Epithelial cell of proximal tubule (primary cell): ENCODE measurements around the gene E2F3. TPM values are rescaled to one million over a fixed set of nuclear protein-coding genes. Genes with fewer than 3 reads are reported as not detected.
"Not testable (repeated sequence)": the region's sequence is repeated elsewhere in the genome, so short reads cannot be mapped to it uniquely, and the experiment has no call there.

ENCODE experiments used
- DNase-seq: peaks from one replicate; pipeline ENCODE4 v3.0.0-alpha.2; 2011; ENCODE audit warnings: low read depth
- H3K4me3 ChIP-seq: 2 replicates; pipeline ENCODE4 v1.5.1; 2011; ENCODE audit warnings: low read depth, mild to moderate bottlenecking, low read length
- total RNA-seq: library from RNA; depleted of rRNA; stranded (reverse); fragments of >200 nt; gene quantifications from 2 replicates; pipeline ENCODE4 v1.2.3, GENCODE V29; 2015
- TF ChIP-seq, protein P1 (sequence below): conservative IDR thresholded peaks from 2 replicates; pipeline ENCODE4 v1.5.1; 2012; ENCODE audit warnings: low read depth, mild to moderate bottlenecking, low read length

Gene E2F3
- total RNA-seq, 1 donor from 2014 or later: 12.5 TPM

DNA sequence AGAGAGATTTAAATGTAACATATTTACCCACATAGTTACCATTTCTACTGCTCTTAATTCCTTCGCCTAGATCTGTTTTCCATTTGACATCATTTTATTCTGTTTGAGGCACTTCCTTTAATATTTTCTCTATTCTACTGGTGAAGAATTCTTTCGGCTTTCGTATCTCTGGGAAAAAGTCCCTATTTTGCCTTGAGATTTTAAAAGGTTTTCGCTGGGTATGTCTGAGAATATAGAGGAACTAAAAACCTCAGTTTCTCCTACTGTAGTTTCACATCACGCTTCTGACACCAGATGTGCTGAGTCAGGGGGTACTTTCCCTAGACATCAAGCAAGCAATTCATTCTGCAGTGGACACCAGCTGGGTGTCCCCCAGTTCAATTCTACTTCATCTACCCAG lies 61.7 kb downstream of the E2F3 start:
- no peak overlapping the region for H3K4me3 ChIP-seq
- TF ChIP-seq, protein P1, sequence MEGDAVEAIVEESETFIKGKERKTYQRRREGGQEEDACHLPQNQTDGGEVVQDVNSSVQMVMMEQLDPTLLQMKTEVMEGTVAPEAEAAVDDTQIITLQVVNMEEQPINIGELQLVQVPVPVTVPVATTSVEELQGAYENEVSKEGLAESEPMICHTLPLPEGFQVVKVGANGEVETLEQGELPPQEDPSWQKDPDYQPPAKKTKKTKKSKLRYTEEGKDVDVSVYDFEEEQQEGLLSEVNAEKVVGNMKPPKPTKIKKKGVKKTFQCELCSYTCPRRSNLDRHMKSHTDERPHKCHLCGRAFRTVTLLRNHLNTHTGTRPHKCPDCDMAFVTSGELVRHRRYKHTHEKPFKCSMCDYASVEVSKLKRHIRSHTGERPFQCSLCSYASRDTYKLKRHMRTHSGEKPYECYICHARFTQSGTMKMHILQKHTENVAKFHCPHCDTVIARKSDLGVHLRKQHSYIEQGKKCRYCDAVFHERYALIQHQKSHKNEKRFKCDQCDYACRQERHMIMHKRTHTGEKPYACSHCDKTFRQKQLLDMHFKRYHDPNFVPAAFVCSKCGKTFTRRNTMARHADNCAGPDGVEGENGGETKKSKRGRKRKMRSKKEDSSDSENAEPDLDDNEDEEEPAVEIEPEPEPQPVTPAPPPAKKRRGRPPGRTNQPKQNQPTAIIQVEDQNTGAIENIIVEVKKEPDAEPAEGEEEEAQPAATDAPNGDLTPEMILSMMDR: no peak
- no peak for DNase-seq

DNA sequence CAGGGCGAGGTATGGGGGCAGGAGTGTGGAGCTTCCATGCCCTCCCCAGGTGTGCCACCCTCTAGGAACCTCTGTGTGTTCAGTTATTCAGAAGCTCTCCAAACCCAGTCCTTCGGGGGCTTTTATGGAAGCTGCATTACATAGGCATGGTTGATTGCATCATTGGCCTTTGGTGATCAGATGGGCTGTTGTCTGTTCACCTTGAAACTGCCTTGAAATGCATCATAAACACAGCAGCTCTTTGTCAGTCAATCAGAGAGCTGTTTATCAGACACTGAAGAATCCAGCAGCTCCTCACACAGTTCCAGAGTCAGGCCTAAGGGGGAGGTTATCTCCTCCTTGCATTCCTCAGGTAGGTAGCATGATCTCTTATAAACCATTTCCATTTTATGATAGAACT lies 62.4 kb downstream of the E2F3 start:
- no peak overlapping the region for H3K4me3 ChIP-seq
- TF ChIP-seq, protein P1: no peak
- no peak for DNase-seq

DNA sequence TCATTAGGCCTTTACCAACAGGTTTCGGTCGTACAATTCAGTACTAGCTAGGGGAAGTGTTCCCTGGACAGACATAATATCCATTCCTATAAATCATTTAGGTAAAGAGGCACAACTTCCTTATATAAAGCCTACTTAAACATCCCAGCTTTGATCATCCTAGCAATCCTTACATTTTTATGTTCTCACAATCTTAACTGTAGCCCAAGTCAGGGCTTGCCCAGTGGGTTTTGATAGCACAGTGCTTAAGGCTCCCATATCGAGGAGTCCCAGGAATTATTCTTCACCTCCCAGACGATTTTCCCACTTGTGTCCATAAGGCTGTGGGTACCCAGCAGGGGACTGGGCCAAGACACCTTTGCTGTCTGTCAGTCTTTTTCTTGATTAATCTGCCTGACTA lies 63.2 kb downstream of the E2F3 start:
- TF ChIP-seq, protein P1: no peak
- no peak for DNase-seq
- no peak overlapping the region for H3K4me3 ChIP-seq

DNA sequence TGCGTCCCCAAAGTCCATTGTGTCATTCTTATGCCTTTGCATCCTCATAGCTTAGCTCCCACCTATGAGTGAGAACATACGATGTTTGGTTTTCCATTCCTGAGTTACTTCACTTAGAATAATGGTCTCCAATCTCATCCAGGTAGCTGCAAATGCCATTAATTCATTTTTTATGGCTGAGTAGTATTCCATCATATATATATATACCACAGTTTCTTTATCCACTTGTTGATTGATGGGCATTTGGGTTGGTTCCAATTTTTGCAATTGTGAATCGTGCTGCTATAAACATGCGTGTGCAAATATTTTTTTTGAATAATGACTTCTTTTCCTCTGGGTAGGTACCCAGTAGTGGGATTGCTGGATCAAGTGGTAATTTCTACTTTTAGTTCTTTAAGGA lies 63.9 kb downstream of the E2F3 start:
- not testable (repeated sequence) for DNase-seq, H3K4me3 ChIP-seq

DNA sequence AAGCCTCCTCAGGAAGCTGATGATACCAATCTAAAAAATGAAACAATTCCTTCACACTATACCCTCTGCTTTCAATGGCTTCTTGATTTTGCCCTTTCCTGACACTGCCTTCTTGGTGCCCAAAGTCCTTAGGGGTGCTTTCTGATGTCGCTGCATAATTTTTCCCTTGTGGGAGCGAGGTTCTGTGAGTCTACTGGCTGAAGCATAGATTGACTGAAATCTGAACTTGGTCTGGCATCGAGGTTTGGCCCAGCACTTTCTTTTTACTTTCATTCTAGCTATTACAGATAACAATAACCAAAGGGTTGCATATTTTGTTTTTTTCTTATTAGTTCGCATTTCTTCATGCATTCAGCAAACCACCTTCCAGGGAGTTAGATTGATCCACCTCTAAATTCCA lies 65.8 kb downstream of the E2F3 start:
- no peak for DNase-seq
- no peak overlapping the region for H3K4me3 ChIP-seq
- TF ChIP-seq, protein P1: no peak

DNA sequence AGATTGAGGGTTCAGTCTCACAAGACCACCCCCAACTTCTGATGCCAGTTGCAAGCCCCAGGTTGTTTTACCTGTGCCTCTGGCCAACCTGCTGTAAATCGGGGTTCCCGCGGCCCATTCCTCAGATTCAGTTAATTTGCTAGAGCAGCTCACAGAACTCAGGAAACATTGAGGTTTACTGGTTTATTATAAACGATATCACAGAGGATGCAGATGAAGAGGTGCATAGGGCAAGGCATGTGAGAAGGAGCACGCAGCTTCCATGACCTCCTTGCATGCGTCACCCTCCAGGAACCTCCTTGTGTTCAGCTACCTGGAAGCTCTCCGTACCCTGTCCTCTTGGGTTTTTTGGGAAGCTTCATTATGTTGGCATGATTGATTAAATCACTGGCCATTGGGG lies 66.5 kb downstream of the E2F3 start:
- H3K4me3 ChIP-seq: no peak overlapping the region
- TF ChIP-seq, protein P1: no peak
- no peak for DNase-seq

DNA sequence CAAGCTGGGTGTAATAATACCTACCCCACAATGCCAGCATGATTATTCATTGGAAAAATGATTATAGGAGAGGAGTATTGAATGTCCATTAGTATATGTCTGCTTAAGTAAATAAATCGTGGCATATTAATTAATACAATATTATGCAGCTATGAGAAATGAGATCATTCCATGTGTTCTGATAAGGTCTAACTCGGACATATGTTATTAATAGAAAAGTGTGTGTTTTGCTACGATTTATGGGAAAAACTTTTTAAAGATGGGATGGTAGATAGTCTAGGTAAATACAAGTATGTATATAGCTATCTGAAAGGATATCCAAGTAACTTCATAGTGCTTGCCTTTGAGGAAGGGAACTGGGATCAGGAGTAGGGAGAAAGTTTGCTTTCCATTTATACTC lies 71.1 kb downstream of the E2F3 start:
- no peak for DNase-seq
- H3K4me3 ChIP-seq: no peak overlapping the region
- TF ChIP-seq, protein P1: no peak

DNA sequence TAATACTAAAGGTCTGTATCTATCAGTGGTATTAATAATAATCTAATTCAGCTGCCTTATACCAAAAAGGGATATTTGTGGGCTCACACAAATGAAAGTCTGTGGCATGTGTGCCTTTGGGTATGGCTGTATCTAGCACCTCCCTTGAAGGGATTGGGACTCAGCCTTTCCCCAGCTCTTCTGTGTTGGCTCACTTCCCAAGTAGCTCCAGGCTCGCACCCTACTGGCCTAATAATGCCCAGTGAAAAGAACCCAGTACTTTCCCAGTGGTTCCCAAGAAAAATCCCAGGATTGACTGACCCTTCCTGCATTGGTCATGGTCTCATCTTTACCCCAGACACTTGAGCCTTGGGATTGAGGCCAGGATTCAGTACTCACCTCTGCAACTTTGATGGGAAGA lies 71.8 kb downstream of the E2F3 start:
- DNase-seq: no peak
- no peak overlapping the region for H3K4me3 ChIP-seq
- TF ChIP-seq, protein P1: no peak
